K562 (cell line): ENCODE measurements around the gene TCAP. TPM values are rescaled to one million over a fixed set of nuclear protein-coding genes. Genes with fewer than 3 reads are reported as not detected.

Experiments used
- ATF7 ChIP-seq: fragments of 450-650 bp; IDR thresholded peaks from 2 replicates; pipeline ENCODE4 v1.7.1; 2014; ENCODE audit warnings: mild to moderate bottlenecking, moderate library complexity
- CEBPB ChIP-seq: fragments of 450-650 bp; IDR thresholded peaks from 2 replicates; pipeline ENCODE4 v1.6.1; 2016; ENCODE audit warnings: missing genetic modification characterization, missing compliant biosample characterization
- ELK1 ChIP-seq: sonication (generic); formaldehyde crosslinking; IDR thresholded peaks from 2 replicates; pipeline ENCODE4 v1.8.1; 2022; ENCODE audit warnings: missing genetic modification reagents
- EWSR1 ChIP-seq: fragments of 450-650 bp; IDR thresholded peaks from 2 replicates; pipeline ENCODE4 v1.6.1; 2018; ENCODE audit warnings: borderline replicate concordance, mild to moderate bottlenecking, low read depth, moderate library complexity; ENCODE audit not compliant: partially characterized antibody
- HCFC1 ChIP-seq: IDR thresholded peaks from 2 replicates; pipeline ENCODE4 v1.6.1; 2012; ENCODE audit warnings: low read depth, low read length, improper control_type of control experiment
- HDAC3 ChIP-seq: fragments of 450-650 bp; IDR thresholded peaks from 2 replicates; pipeline ENCODE4 v1.6.1; 2018; ENCODE audit warnings: borderline replicate concordance, mild to moderate bottlenecking, moderate library complexity; ENCODE audit not compliant: partially characterized antibody
- NFATC3 ChIP-seq: fragments of 450-650 bp; IDR thresholded peaks from 2 replicates; pipeline ENCODE4 v1.6.1; 2017; ENCODE audit warnings: mild to moderate bottlenecking
- NR3C1 ChIP-seq: sonication (generic); formaldehyde crosslinking; IDR thresholded peaks from 2 replicates; pipeline ENCODE4 v1.8.1; 2022; ENCODE audit warnings: missing genetic modification reagents
- PCBP2 ChIP-seq: fragments of 200-400 bp; formaldehyde crosslinking; IDR thresholded peaks from 2 replicates; pipeline ENCODE4 v1.6.1; 2018; ENCODE audit warnings: low read length, low read depth, mild to moderate bottlenecking, moderate library complexity; ENCODE audit not compliant: poor library complexity, severe bottlenecking
- POLR2A ChIP-seq: fragments of 450-650 bp; conservative IDR thresholded peaks from 2 replicates; pipeline ENCODE4 v1.6.1; 2016
- PTTG1 ChIP-seq: fragments of 450-650 bp; IDR thresholded peaks from 2 replicates; pipeline ENCODE4 v1.6.1; 2016; ENCODE audit warnings: low read depth, mild to moderate bottlenecking, missing genetic modification characterization, missing compliant biosample characterization
- SIX5 ChIP-seq, 2 experiments: IDR thresholded peaks; 2 replicates each; pipeline ENCODE4 v1.6.1; 2011; ENCODE audit warnings: low read length in 2 of 2, borderline replicate concordance in 1 of 2, low read depth in 1 of 2, mild to moderate bottlenecking in 1 of 2, moderate library complexity in 1 of 2; ENCODE audit not compliant: insufficient read depth in 1 of 2
- SPI1 ChIP-seq: IDR thresholded peaks from 2 replicates; pipeline ENCODE4 v1.6.1; 2011; ENCODE audit warnings: low read depth, low read length, control low read depth, borderline replicate concordance
- TEAD1 ChIP-seq, 2 experiments: fragments of 450-650 bp in 1 of 2; sonication (generic) in 1 of 2; formaldehyde crosslinking; IDR thresholded peaks; 2 replicates each; pipeline versions ENCODE4 v1.4.0 to v1.8.0; 2020 to 2022; ENCODE audit warnings: mild to moderate bottlenecking in 2 of 2, missing genetic modification reagents in 1 of 2
- TRIM28 ChIP-seq: fragments of 450-650 bp; IDR thresholded peaks from 2 replicates; pipeline ENCODE4 v1.6.1; 2017
- VEZF1 ChIP-seq: fragments of 200-800 bp; sonication (Bioruptor generic); IDR thresholded peaks from 2 replicates; pipeline ENCODE4 v1.6.1; 2017; ENCODE audit warnings: missing genetic modification characterization, missing compliant biosample characterization
- ZBED1 ChIP-seq: IDR thresholded peaks from 2 replicates; pipeline ENCODE4 v1.6.1; 2014
- ZC3H4 ChIP-seq: sonication (generic); formaldehyde crosslinking; IDR thresholded peaks from 2 replicates; pipeline ENCODE4 v1.9.0; 2021; ENCODE audit warnings: missing genetic modification reagents, borderline replicate concordance
- ZC3H8 ChIP-seq: fragments of 450-650 bp; IDR thresholded peaks from 2 replicates; pipeline ENCODE4 v1.6.1; 2017
- ZNF444 ChIP-seq: fragments of 250-450 bp; sonication (Bioruptor Pico); IDR thresholded peaks from 2 replicates; pipeline ENCODE4 v1.4.0; 2020; ENCODE audit warnings: mild to moderate bottlenecking, moderate library complexity
- polyA plus RNA-seq, 8 experiments: library from polyadenylated mRNA; depleted of rRNA in 4 of 8; stranded (reverse) in 5 of 8; unstranded in 3 of 8; fragments of >200 nt; fragmentation: Nextera tagmentation in 2 of 8; fragmentation: Illumina TruSeq in 1 of 8; extraction: Ambion mirVana in 2 of 8; extraction: Trizol in 1 of 8; gene quantifications; 2 replicates each; pipeline versions ENCODE4 v1.2.1 to v1.2.3, GENCODE V29; 2011 to 2014; ENCODE audit warnings: inconsistent platforms in 1 of 8, missing spikeins in 1 of 8
- total RNA-seq, 7 experiments: library from RNA; depleted of rRNA in 6 of 7; stranded (reverse); fragments of >200 nt in 6 of 7; fragmentation: Illumina TruSeq in 2 of 7; extraction: Trizol in 2 of 7; gene quantifications; 2 replicates each; pipeline versions ENCODE4 v1.2.1 to v1.2.3, GENCODE V29; 2011 to 2021; ENCODE audit warnings: low replicate concordance in 1 of 7
- TF ChIP-seq, protein P1 (sequence below): fragments of 250-450 bp; sonication (Bioruptor Pico); IDR thresholded peaks from 2 replicates; pipeline ENCODE4 v1.4.0; 2020; ENCODE audit warnings: mild to moderate bottlenecking
- TF ChIP-seq, protein P2 (sequence below): sonication (generic); formaldehyde crosslinking; IDR thresholded peaks from 2 replicates; pipeline ENCODE4 v1.4.0; 2020; ENCODE audit warnings: mild to moderate bottlenecking, missing genetic modification reagents

The TCAP gene
- total and polyA plus RNA-seq, 9 of the 15 experiments (the other 6 are each of a cell fraction or from before 2014, with no cell fraction given) = 0.33 to 1.4 (median 0.82) TPM; not detected in 2

GRCh38 chr17:39636927-39637736, 28.0 kb upstream of the TCAP start, which contains the start of gene STARD3 (continued):
- TF ChIP-seq PCBP2 (no peak), EWSR1 (no peak), ZC3H8 (no peak), CEBPB (tag) (no peak), ZC3H4 (CRISPR knock-in tag) (no peak), ATF7 (peak; percentile 71; the same call in 1 of the 2 replicates), HCFC1 (peak; percentile 77), NR3C1 (CRISPR knock-in tag) (no peak), SPI1 (peak; percentile 63), SIX5 (IDR thresholded peaks at IDR 0.05; ENCODE audit: borderline replicate concordance in 1 of 2, insufficient read depth in 1 of 2, low read depth in 1 of 2, low read length in 2 of 2) (peak in 1 of 2 experiments; percentile 39; a peak in 1 of 4 replicates), VEZF1 (CRISPR knock-in tag) (peak; percentile 71), POLR2A (peak; percentile 87), HDAC3 (no peak), NFATC3 (no peak), TRIM28 (no peak), ZBED1 (no peak), PTTG1 (tag) (no peak), ELK1 (CRISPR knock-in tag) (no peak), TEAD1 (CRISPR knock-in tag; IDR thresholded peaks at IDR 0.05) (peak in 1 of 2 experiments; percentile 34; a peak in 1 of 4 replicates), ZNF444 (CRISPR knock-in tag) (no peak)
- TF ChIP-seq, protein P1, sequence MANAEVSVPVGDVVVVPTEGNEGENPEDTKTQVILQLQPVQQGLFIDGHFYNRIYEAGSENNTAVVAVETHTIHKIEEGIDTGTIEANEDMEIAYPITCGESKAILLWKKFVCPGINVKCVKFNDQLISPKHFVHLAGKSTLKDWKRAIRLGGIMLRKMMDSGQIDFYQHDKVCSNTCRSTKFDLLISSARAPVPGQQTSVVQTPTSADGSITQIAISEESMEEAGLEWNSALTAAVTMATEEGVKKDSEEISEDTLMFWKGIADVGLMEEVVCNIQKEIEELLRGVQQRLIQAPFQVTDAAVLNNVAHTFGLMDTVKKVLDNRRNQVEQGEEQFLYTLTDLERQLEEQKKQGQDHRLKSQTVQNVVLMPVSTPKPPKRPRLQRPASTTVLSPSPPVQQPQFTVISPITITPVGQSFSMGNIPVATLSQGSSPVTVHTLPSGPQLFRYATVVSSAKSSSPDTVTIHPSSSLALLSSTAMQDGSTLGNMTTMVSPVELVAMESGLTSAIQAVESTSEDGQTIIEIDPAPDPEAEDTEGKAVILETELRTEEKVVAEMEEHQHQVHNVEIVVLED = no peak
- TF ChIP-seq, protein P2, sequence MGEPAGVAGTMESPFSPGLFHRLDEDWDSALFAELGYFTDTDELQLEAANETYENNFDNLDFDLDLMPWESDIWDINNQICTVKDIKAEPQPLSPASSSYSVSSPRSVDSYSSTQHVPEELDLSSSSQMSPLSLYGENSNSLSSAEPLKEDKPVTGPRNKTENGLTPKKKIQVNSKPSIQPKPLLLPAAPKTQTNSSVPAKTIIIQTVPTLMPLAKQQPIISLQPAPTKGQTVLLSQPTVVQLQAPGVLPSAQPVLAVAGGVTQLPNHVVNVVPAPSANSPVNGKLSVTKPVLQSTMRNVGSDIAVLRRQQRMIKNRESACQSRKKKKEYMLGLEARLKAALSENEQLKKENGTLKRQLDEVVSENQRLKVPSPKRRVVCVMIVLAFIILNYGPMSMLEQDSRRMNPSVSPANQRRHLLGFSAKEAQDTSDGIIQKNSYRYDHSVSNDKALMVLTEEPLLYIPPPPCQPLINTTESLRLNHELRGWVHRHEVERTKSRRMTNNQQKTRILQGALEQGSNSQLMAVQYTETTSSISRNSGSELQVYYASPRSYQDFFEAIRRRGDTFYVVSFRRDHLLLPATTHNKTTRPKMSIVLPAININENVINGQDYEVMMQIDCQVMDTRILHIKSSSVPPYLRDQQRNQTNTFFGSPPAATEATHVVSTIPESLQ (CRISPR knock-in tag) = peak; percentile 55; the same call in 1 of the 2 replicates
